ENCODE results near the gene SGSM1.
"Not testable (repeated sequence)": the region's sequence is repeated elsewhere in the genome, so short reads cannot be mapped to it uniquely, and the experiment has no call there.

DNA sequence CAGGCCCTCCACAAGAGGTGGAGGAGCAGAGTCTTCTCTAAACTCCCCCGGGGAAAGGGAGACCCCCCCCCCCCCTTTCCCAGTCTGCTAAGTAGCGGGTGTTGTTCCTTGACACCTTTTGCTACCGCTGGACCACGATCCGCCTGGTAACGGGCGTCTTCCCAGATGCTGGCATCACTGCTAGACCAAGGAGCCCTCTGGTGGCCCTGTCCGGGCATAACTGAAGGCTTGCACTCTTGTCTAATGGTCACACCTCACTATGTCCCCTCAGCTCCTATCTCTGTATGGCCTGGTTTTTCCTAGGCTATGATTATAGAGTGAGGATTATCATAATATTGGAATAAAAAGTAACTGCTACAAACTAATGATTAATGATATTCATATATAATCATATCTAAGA is 31.5 kb downstream of the SGSM1 start:
- TF ChIP-seq CREM (CRISPR knock-in tag; IDR thresholded peaks at IDR 0.05): not testable (repeated sequence)
- TF ChIP-seq CTCF (IDR thresholded peaks at IDR 0.05): peak; percentile 25; the same call in 1 of the 2 replicates
